HepG2 (cell line): Measurements from ENCODE around the gene TSSK2. TPM values are rescaled to one million over a fixed set of nuclear protein-coding genes. Genes with fewer than 3 reads are reported as not detected.

Experiments
- ARID2 ChIP-seq: sonication (generic); formaldehyde crosslinking; IDR thresholded peaks from 2 replicates; pipeline ENCODE4 v1.8.1; 2022; ENCODE audit warnings: mild to moderate bottlenecking, missing genetic modification reagents, borderline replicate concordance
- CAMTA2 ChIP-seq: sonication (generic); formaldehyde crosslinking; IDR thresholded peaks from 2 replicates; pipeline ENCODE4 v1.4.0; 2020; ENCODE audit warnings: mild to moderate bottlenecking, missing genetic modification reagents, borderline replicate concordance
- CTCF ChIP-seq: sonication (generic); formaldehyde crosslinking; IDR thresholded peaks from 2 replicates; pipeline ENCODE4 v1.5.0; 2020; ENCODE audit warnings: mild to moderate bottlenecking, missing genetic modification reagents, moderate library complexity
- GABPA ChIP-seq, 2 experiments: IDR thresholded peaks; 2 replicates each; pipeline ENCODE4 v1.6.1; 2011 to 2016; ENCODE audit warnings: low read depth in 2 of 2, low read length in 1 of 2, missing biosample characterization in 1 of 2, missing genetic modification characterization in 1 of 2
- HNF4A ChIP-seq: sonication (generic); formaldehyde crosslinking; IDR thresholded peaks from 2 replicates; pipeline ENCODE4 v1.4.0; 2020; ENCODE audit warnings: missing genetic modification reagents
- MYC ChIP-seq: sonication (generic); formaldehyde crosslinking; IDR thresholded peaks from 2 replicates; pipeline ENCODE4 v1.9.0; 2021; ENCODE audit warnings: missing genetic modification reagents, borderline replicate concordance
- NCOR1 ChIP-seq: fragments of 200-600 bp; sonication (generic); IDR thresholded peaks from 2 replicates; pipeline ENCODE4 v1.7.0; 2017; ENCODE audit warnings: antibody characterized with exemption, low read length, borderline replicate concordance
- NR3C1 ChIP-seq: sonication (generic); formaldehyde crosslinking; IDR thresholded peaks from 2 replicates; pipeline ENCODE4 v1.4.0; 2020; ENCODE audit warnings: missing genetic modification reagents
- POGZ ChIP-seq: sonication (generic); formaldehyde crosslinking; IDR thresholded peaks from 2 replicates; pipeline ENCODE4 v1.4.0; 2020; ENCODE audit warnings: mild to moderate bottlenecking, missing genetic modification reagents
- PPARG ChIP-seq: conservative IDR thresholded peaks from 2 replicates; pipeline ENCODE4 v1.6.1; 2016; ENCODE audit warnings: missing biosample characterization, missing genetic modification reagents
- SMAD9 ChIP-seq: sonication (generic); formaldehyde crosslinking; IDR thresholded peaks from 2 replicates; pipeline ENCODE4 v1.5.1; 2020; ENCODE audit warnings: mild to moderate bottlenecking, missing genetic modification reagents
- TBL1XR1 ChIP-seq: fragments of 150-350 bp; IDR thresholded peaks from 2 replicates; pipeline ENCODE4 v1.6.1; 2014; ENCODE audit warnings: borderline replicate concordance, low read length; ENCODE audit not compliant: partially characterized antibody
- ZBTB42 ChIP-seq: sonication (generic); formaldehyde crosslinking; IDR thresholded peaks from 2 replicates; pipeline ENCODE4 v1.5.0; 2020; ENCODE audit warnings: mild to moderate bottlenecking, missing genetic modification reagents
- ZC3H4 ChIP-seq: sonication (generic); formaldehyde crosslinking; IDR thresholded peaks from 2 replicates; pipeline ENCODE4 v1.4.0; 2020; ENCODE audit warnings: missing genetic modification reagents, borderline replicate concordance
- ZFY ChIP-seq: sonication (generic); formaldehyde crosslinking; IDR thresholded peaks from 2 replicates; pipeline ENCODE4 v1.4.0; 2020; ENCODE audit warnings: missing genetic modification reagents
- ZGPAT ChIP-seq: IDR thresholded peaks from 2 replicates; pipeline ENCODE4 v1.6.1; 2016; ENCODE audit warnings: mild to moderate bottlenecking
- ZNF337 ChIP-seq: sonication (generic); formaldehyde crosslinking; IDR thresholded peaks from 2 replicates; pipeline ENCODE4 v1.5.1; 2020; ENCODE audit warnings: missing genetic modification reagents, low read depth, mild to moderate bottlenecking, borderline replicate concordance
- ZNF430 ChIP-seq: sonication (generic); formaldehyde crosslinking; IDR thresholded peaks from 2 replicates; pipeline ENCODE4 v1.9.0; 2021; ENCODE audit warnings: mild to moderate bottlenecking, missing genetic modification reagents
- ZNF572 ChIP-seq: sonication (generic); formaldehyde crosslinking; IDR thresholded peaks from 2 replicates; pipeline ENCODE4 v1.5.1; 2020; ENCODE audit warnings: mild to moderate bottlenecking, missing genetic modification reagents
- ZNF746 ChIP-seq: sonication (generic); formaldehyde crosslinking; IDR thresholded peaks from 2 replicates; pipeline ENCODE4 v1.8.0; 2022; ENCODE audit warnings: mild to moderate bottlenecking, missing genetic modification reagents
- polyA plus RNA-seq, 8 experiments: library from polyadenylated mRNA; depleted of rRNA in 3 of 8; stranded (reverse) in 7 of 8; unstranded in 1 of 8; fragments of >200 nt; fragmentation: Illumina TruSeq in 4 of 8; extraction: Trizol in 4 of 8; gene quantifications; 2 replicates each; pipeline versions ENCODE4 v1.2.1 to v1.2.3, GENCODE V29; 2011 to 2016; ENCODE audit warnings: low read depth in 4 of 8, missing spikeins in 1 of 8, mixed read lengths in 1 of 8; ENCODE audit not compliant: insufficient read depth in 1 of 8
- total RNA-seq, 5 experiments: library from RNA; depleted of rRNA; stranded (reverse); fragments of >200 nt; fragmentation: Illumina TruSeq; extraction: Trizol; gene quantifications; 2 replicates each; pipeline ENCODE4 v1.2.3, GENCODE V29; 2016; ENCODE audit warnings: low read depth in 1 of 5
- TF ChIP-seq, protein P1 (sequence below): sonication (generic); IDR thresholded peaks from 2 replicates; pipeline ENCODE4 v1.6.1; 2016; ENCODE audit warnings: low read depth, borderline replicate concordance
- TF ChIP-seq, protein P2 (sequence below): sonication (generic); formaldehyde crosslinking; IDR thresholded peaks from 2 replicates; pipeline ENCODE4 v1.5.1; 2020; ENCODE audit warnings: mild to moderate bottlenecking, missing genetic modification reagents, moderate library complexity

TSSK2 gene
- total and polyA plus RNA-seq, 2 of the 13 experiments (the other 11 are each of a cell fraction or from before 2014, with no cell fraction given): not detected

DNA sequence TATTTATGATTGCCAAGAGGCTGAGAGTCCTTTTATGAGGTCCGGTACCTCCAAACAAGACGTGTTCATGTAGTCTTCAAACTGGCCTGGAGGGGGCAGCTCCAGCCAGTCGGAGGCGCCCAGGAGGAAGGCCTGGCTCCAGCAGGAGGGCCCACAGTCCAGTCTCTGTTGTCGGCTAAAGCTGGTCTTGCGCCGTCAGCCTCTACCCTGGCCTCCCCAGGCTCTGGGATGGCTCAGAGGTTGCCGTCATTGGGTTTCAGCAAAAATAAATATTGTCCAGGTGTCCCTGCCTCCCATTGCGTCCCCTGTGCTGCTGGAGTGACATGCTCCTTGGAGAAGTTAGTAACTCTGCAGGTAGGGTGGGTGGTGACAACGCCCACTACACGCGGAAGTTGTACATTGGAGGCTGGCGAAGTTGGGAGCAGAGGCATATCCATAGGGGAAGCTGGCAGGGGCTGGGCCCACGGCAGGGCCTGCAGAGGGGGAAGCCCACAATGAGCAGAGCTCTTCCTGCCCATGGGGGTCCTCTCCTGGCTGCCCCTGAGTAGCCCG, 48.5 kb downstream of the TSSK2 start (continued):
- TF ChIP-seq ZNF337 (CRISPR knock-in tag) (no peak), ZNF430 (CRISPR knock-in tag) (peak; percentile 30; the same call in 1 of the 2 replicates), CTCF (CRISPR knock-in tag) (peak; percentile 78), TBL1XR1 (no peak), ARID2 (CRISPR knock-in tag) (no peak), HNF4A (peak; percentile 22; the same call in 1 of the 2 replicates), ZFY (CRISPR knock-in tag) (peak; percentile 47), ZBTB42 (0 out of 2 replicates have a peak, but pooled peaks have one; percentile 13), SMAD9 (no peak), MYC (CRISPR knock-in tag) (no peak), NCOR1 (no peak), ZNF572 (CRISPR knock-in tag) (peak; percentile 52; the same call in 1 of the 2 replicates), ZNF746 (CRISPR knock-in tag) (no peak), NR3C1 (CRISPR knock-in tag) (no peak), PPARG (CRISPR knock-in tag) (no peak), CAMTA2 (CRISPR knock-in tag) (0 out of 2 replicates have a peak, but pooled peaks have one; percentile 41), ZGPAT (CRISPR knock-in tag) (0 out of 2 replicates have a peak, but pooled peaks have one; percentile 31), ZC3H4 (CRISPR knock-in tag) (no peak; the same call in 1 of the 2 replicates), POGZ (CRISPR knock-in tag) (no peak), GABPA (IDR thresholded peaks at IDR 0.05; ENCODE audit: low read depth, low read length) (no peak), GABPA (CRISPR knock-in tag; IDR thresholded peaks at IDR 0.05; ENCODE audit: low read depth) (no peak)
- TF ChIP-seq, protein P1, sequence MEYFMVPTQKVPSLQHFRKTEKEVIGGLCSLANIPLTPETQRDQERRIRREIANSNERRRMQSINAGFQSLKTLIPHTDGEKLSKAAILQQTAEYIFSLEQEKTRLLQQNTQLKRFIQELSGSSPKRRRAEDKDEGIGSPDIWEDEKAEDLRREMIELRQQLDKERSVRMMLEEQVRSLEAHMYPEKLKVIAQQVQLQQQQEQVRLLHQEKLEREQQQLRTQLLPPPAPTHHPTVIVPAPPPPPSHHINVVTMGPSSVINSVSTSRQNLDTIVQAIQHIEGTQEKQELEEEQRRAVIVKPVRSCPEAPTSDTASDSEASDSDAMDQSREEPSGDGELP: peak; percentile 10; the same call in 1 of the 2 replicates
- TF ChIP-seq, protein P2, sequence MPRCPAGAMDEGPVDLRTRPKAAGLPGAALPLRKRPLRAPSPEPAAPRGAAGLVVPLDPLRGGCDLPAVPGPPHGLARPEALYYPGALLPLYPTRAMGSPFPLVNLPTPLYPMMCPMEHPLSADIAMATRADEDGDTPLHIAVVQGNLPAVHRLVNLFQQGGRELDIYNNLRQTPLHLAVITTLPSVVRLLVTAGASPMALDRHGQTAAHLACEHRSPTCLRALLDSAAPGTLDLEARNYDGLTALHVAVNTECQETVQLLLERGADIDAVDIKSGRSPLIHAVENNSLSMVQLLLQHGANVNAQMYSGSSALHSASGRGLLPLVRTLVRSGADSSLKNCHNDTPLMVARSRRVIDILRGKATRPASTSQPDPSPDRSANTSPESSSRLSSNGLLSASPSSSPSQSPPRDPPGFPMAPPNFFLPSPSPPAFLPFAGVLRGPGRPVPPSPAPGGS: no peak
